ENCODE measurements around the gene ATAD2B.

ATAD2B gene

DNA sequence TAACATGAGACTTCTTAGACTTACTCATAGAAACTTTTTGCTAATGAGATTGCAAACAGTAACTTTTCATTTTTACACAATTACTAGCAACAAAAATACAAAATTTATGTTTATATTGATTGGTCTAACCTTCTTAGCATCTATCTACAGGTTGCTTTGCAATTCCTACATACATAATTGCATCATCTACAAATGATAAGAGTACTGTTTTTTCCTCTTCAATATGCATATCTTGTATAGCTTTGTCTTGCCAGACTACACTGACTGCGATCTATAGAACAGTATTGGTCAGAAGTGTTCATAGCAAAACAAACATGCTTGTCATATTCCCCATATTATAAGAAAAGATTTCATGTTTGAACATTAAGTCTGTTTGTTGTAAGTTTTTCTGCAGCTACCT is 87.9 kb downstream of the ATAD2B start:
- no peak for DNase-seq (ENCODE audit: low spot score)
- in situ Hi-C loops (cut with MboI; ENCODE audit: low pct_unique_long_range_greater_than_20kb, low sequenced_read_pairs, unreplicated experiment), result no loop called here
- TF ChIP-seq, protein P1, sequence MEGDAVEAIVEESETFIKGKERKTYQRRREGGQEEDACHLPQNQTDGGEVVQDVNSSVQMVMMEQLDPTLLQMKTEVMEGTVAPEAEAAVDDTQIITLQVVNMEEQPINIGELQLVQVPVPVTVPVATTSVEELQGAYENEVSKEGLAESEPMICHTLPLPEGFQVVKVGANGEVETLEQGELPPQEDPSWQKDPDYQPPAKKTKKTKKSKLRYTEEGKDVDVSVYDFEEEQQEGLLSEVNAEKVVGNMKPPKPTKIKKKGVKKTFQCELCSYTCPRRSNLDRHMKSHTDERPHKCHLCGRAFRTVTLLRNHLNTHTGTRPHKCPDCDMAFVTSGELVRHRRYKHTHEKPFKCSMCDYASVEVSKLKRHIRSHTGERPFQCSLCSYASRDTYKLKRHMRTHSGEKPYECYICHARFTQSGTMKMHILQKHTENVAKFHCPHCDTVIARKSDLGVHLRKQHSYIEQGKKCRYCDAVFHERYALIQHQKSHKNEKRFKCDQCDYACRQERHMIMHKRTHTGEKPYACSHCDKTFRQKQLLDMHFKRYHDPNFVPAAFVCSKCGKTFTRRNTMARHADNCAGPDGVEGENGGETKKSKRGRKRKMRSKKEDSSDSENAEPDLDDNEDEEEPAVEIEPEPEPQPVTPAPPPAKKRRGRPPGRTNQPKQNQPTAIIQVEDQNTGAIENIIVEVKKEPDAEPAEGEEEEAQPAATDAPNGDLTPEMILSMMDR (IDR thresholded peaks at IDR 0.05; ENCODE audit: extremely low read depth, insufficient read depth, missing control alignments), result no peak

DNA sequence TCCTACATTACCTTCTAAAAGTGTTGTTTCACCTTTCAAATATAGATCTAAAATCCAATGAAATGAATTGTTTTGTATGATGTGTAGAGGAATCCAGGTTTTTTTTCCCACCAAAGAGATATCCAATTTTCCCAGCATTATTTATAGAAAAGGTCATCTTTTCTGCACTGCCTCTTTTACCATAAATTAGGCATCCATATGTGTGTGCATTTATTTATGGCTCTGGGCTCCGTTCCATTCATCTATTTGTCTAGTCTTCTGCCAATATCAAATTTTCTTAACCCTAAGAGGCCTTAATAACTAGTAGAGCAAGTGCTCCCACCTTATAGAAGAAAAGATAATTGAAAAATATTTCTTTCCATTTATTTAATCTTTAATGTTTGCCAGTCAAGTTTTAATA is 88.3 kb downstream of the ATAD2B start:
- in situ Hi-C loops (cut with MboI; ENCODE audit: low pct_unique_long_range_greater_than_20kb, low sequenced_read_pairs, unreplicated experiment), result no loop called here
- TF ChIP-seq, protein P1 (IDR thresholded peaks at IDR 0.05; ENCODE audit: extremely low read depth, insufficient read depth, missing control alignments), result no peak
- DNase-seq (ENCODE audit: low spot score), result no peak

DNA sequence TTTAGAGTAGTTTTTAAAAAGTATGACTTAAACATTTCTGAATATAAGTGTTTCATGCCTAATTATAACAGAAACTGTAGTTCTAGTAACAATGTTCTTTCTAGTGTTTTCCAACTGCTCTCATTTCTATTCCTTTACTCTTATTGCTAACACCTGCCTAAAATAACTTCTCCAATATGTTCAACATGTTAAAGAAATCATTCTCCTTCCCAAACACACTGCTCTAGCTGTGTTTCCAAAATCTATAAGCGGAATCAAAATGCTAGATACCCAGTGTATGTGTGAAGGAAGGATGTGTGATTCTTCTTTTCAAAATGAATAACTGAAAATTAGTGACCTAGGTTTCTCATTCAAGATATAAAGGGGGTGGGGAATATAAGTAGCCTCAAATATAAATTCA is 89.1 kb downstream of the ATAD2B start:
- TF ChIP-seq, protein P1 (IDR thresholded peaks at IDR 0.05; ENCODE audit: extremely low read depth, insufficient read depth, missing control alignments), result no peak
- in situ Hi-C loops (cut with MboI; ENCODE audit: low pct_unique_long_range_greater_than_20kb, low sequenced_read_pairs, unreplicated experiment), result no loop called here
- DNase-seq (ENCODE audit: low spot score), result no peak

DNA sequence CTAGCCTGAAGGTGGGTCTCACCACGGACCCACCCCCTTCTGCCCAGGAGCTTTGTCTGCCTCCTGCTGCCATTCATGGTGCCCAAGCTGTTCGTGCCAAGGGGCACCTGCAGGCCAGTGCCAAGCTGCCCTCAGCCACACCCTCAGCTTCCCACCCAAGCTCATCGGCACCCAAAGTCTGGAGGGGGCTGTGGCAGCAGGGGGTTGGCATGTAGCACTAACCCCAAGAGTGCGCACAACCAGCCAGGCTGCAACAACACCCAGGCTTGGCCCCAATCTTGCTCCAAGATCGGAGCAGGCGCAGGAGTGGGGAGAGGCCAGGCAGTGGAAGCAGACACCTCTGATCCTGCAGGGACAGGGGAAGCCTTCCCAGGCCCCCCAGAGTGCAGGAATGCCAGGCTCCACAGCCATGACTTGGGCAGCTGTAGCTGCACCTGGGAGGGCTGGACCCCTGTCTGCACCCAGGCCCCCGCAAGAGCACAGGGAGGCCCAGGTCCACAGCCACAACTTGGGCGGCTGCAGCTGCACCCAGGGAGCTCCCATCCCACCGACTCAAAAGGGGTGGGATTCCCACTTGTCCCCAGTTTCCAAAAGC is 89.9 kb downstream of the ATAD2B start:
- in situ Hi-C loops (cut with MboI; ENCODE audit: low pct_unique_long_range_greater_than_20kb, low sequenced_read_pairs, unreplicated experiment), result no loop called here
- DNase-seq (ENCODE audit: low spot score), result no peak
- TF ChIP-seq, protein P1 (IDR thresholded peaks at IDR 0.05; ENCODE audit: extremely low read depth, insufficient read depth, missing control alignments), result no peak

DNA sequence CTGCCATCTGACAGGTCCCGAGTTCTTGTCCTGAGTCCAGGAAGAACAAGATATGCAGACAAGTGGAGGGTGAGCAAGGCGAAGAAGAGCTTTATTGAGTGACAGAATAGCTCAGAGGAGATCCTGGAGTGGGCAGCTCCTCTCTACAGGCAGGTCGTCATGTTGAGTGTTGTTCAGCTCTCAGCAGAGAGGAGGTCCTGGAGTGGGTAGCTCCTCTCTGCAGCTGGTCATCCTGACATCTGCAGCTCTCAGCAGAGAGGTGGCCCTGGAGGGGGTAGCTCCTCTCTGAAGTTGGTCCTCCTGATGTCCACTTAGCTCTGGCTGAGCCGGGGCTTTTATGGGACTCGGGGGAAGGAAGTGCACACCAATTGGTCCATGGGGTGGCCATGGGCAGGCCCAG is 90.4 kb downstream of the ATAD2B start:
- TF ChIP-seq, protein P1 (IDR thresholded peaks at IDR 0.05; ENCODE audit: extremely low read depth, insufficient read depth, missing control alignments), result no peak
- DNase-seq (ENCODE audit: low spot score), result no peak
- in situ Hi-C loops (cut with MboI; ENCODE audit: low pct_unique_long_range_greater_than_20kb, low sequenced_read_pairs, unreplicated experiment), result no loop called here

DNA sequence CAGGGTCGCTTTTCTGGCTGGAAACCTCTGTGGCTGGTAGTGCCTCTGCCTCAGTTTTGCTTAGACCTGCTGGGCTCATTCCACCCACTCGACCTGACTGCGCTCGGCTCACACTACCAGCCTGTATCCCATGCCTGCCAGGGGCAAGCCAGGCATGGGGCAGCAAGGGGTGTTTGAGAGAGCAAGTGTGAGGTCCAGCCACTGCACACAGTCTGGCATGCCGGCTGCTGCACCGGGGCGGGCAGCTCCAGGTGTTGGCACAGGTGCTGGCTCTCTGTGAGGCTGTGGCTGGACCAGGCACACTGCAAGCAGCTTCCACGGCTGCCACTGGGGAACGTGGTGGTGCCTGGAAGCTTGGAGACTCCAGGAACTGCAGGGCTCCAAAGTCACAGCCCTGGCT is 90.9 kb downstream of the ATAD2B start:
- TF ChIP-seq, protein P1 (IDR thresholded peaks at IDR 0.05; ENCODE audit: extremely low read depth, insufficient read depth, missing control alignments), result no peak
- in situ Hi-C loops (cut with MboI; ENCODE audit: low pct_unique_long_range_greater_than_20kb, low sequenced_read_pairs, unreplicated experiment), result no loop called here
- DNase-seq (ENCODE audit: low spot score), result no peak

DNA sequence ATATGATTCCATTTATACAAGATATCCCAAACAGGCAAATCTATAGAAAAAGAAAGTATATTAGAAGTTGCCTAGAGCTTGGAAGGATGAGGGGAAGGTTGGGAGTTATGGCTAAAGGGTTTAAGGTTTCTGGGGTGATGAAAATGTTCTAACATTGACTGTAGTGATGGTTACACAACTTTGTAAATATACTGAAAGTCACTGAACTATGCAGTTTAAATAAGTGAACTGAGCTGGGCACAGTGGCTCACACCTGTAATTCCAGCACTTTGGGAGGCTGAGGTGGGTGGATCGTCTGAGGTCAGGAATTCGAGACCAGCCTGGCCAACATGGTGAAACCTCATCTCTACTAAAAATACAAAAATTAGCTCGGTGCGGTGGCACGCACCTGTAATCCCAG is 91.5 kb downstream of the ATAD2B start:
- in situ Hi-C loops (cut with MboI; ENCODE audit: low pct_unique_long_range_greater_than_20kb, low sequenced_read_pairs, unreplicated experiment), result no loop called here
- TF ChIP-seq, protein P1 (IDR thresholded peaks at IDR 0.05; ENCODE audit: extremely low read depth, insufficient read depth, missing control alignments), result no peak
- DNase-seq (ENCODE audit: low spot score), result no peak
